C4-2B (cell line): ENCODE results near the gene KIF26B.

Experiments
- H3K27ac ChIP-seq: fragments of 450-650 bp; 2 replicates; pipeline ENCODE4 v1.5.1; 2017
- ZFX ChIP-seq: fragments of 450-650 bp; IDR thresholded peaks from 2 replicates; pipeline ENCODE4 v1.6.1; 2017
- TF ChIP-seq, protein P1 (sequence below): fragments of 450-650 bp; conservative IDR thresholded peaks from 2 replicates; pipeline ENCODE4 v1.5.1; 2017; ENCODE audit warnings: mild to moderate bottlenecking

KIF26B gene

DNA sequence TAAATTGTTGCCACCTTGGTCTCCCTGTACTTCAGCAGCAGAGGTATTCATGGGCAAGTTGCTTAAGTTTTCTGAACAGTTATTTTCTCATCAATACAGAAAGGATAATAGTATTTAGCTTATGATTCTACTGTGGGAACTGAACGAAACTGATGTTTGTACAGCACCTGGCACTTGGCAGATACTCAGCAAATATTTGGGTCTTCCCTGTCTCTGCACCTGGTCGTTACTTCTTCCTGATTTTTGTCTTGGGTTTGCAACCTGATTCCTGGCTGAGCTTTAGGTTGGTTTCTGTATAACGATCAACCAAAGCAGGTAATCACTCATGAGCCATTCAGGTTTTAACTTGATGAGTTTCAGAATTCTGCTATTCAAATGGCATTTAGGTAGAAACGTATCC is 490.6 kb downstream of the KIF26B start:
- H3K27ac ChIP-seq = no peak overlapping the region

DNA sequence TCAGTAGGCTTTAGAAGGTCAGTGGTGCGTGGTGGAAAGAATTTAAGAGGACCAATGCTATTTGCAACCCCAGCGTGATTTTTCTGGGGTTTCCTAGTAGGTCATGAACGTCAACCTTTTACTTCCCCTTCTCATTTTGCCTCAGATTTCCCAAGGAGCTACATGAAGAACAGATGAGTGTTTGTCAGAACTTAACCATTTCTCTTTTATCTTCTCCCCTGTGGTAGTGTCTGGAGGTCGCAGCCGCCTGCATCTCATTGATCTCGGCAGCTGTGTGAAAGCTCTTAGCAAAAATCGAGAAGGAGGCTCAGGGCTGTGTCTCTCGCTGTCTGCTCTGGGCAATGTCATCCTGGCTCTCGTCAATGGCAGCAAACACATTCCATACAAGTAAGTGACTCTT is 491.1 kb downstream of the KIF26B start:
- TF ChIP-seq ZFX = no peak
- TF ChIP-seq, protein P1, sequence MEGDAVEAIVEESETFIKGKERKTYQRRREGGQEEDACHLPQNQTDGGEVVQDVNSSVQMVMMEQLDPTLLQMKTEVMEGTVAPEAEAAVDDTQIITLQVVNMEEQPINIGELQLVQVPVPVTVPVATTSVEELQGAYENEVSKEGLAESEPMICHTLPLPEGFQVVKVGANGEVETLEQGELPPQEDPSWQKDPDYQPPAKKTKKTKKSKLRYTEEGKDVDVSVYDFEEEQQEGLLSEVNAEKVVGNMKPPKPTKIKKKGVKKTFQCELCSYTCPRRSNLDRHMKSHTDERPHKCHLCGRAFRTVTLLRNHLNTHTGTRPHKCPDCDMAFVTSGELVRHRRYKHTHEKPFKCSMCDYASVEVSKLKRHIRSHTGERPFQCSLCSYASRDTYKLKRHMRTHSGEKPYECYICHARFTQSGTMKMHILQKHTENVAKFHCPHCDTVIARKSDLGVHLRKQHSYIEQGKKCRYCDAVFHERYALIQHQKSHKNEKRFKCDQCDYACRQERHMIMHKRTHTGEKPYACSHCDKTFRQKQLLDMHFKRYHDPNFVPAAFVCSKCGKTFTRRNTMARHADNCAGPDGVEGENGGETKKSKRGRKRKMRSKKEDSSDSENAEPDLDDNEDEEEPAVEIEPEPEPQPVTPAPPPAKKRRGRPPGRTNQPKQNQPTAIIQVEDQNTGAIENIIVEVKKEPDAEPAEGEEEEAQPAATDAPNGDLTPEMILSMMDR = no peak
- H3K27ac ChIP-seq = no peak overlapping the region

More for the DNA sequence above, 490.6 kb downstream of the KIF26B start:
- TF ChIP-seq, protein P1 = no peak
- TF ChIP-seq ZFX = no peak

DNA sequence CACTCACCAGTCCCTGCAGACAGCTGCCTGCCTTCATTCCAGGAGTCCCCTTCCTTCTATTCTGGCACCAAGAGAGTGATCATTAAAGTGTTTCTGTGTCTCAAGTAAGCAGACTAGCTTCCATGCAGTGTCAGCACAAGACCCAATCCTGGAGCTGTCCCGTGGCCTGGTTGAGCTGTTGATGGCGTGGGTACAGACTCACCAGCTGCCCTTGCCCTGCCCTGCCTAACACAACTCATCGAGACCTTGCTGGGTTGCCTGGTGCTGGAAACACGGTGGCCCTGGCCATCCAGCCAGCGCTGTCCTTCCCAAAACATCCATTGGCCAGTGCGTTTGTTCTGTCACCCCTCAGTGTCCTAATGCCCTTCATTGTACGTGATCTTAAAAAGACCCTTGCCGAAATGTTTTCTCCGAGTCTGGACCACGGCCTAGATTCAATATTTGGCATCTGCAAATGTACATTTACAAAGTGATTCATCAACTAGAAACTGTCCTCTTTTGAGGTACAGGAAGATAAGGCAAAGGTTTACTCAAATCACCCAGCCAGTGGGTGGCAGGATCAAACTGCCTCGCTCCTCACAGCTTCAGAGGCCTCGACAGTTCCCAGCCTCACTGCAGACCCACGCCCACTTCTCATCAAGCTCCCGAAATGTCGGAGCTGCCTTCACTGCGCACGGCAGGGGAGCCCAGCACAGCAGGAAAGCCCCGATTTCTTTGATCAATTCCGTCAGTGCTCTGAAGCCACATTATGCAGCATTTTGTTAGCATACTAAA is 494.2 kb downstream of the KIF26B start:
- no peak for TF ChIP-seq ZFX
- TF ChIP-seq, protein P1 = no peak

DNA sequence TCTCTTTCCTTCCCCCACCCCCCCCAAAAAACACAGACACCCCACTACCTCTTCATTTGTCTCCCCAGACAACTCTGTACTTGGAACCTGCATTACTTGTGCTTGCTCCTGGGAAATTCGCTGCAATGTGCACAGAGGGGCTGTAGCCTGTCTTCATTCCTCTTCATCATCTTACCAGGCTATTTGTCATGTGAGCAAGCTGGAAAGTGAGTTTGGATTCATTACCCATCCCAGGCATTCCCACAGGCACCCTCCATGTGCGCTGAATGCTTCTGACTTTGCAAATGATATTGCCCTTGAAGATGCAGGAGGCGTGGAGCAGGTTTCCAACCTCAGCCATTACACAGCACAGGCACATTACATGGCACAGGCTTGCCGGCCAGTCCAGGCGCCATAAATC is 494.9 kb downstream of the KIF26B start:
- TF ChIP-seq, protein P1 = no peak
- TF ChIP-seq ZFX = no peak
- no peak overlapping the region for H3K27ac ChIP-seq

More for the DNA sequence above, 494.2 kb downstream of the KIF26B start:
- H3K27ac ChIP-seq = no peak overlapping the region

DNA sequence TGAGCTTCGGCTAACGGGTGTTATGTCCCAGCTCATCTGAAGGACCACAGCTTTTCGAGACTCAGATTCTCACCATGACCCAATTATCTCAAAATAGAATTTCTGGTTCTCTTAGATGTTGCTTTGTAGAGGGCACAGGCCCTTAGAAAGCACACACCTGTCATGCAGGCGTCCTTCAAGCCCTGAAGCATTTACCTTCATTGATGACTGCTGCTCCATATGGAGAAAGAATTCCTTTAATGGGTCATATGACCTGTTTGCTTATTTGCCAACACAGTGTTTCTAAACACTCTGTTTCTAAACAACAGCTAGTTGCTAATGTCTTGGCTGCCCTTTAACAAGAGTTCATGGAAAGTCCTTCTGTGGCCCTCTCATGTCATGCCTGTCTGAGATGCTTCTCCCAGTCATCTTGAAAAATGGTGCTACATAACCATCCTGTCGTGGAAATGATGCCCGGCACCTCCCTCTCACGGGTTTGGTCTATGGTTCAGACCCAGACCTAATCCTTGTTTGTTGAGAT is 495.7 kb downstream of the KIF26B start:
- no peak for TF ChIP-seq ZFX
- TF ChIP-seq, protein P1 = no peak

DNA sequence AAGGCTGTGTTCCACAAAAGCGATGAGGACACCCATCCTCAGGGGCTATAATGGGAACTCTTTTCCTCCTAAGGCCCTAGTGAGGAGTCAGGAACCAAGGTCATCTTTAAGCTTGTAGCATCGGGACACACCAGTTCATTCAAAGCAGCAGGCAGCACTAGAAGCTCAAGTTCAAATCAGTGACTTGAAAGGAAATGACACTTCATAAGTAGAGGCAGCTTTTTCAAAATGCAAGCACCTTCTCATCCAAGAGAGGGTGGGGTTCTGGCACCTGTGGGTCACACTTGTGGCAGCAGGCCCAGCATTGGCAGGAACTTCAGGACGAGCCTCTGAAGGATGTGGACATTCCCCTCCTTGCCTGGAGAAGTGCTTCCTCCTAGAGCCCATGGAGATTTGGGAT is 496.3 kb downstream of the KIF26B start:
- H3K27ac ChIP-seq = no peak overlapping the region
- no peak for TF ChIP-seq ZFX
- TF ChIP-seq, protein P1 = no peak

More for the DNA sequence above, 495.7 kb downstream of the KIF26B start:
- no peak overlapping the region for H3K27ac ChIP-seq

DNA sequence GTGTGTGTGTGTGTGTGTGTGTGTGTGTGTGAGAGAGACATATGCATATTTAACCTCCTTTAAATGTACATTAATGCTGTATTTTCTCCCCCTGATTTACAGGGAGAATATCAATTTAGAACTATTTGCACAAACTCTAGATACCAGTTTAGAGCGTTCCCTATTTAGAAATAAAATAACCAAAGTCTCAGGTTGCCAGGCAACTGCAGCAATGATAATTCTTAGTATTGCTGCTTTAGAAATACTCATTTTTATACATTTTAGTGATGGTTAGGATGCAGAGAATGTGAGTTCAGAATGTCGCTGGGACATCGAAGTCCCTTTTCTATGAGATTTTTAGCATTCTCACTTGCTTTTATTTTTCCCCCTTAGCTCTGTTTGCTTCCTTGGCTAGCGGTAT is 497.3 kb downstream of the KIF26B start:
- TF ChIP-seq, protein P1 = no peak
- no peak for TF ChIP-seq ZFX
- no peak overlapping the region for H3K27ac ChIP-seq
